ENCODE results near the gene CARNS1. TPM values are rescaled to one million over a fixed set of nuclear protein-coding genes. Genes with fewer than 3 reads are reported as not detected.

The CARNS1 gene
- total RNA-seq, 4 donors from 2014 or later = 0.09 to 0.76 (median 0.25) TPM

- H3K4me3 ChIP-seq = peak overlapping the region in 3 of 4 donors; percentile 39 to 58 (median 41)
- peak overlapping the region; percentile 40 to 84 (median 75) for H3K27ac ChIP-seq
- peaks cover 45 to 98% (median 57%) of the 10 kb centered on the region in 3 donors for H3K36me3 ChIP-seq
- intact Hi-C loops (cut with DNase I) = no loop called here
- no peaks in the 10 kb centered on the region for H3K9me3 ChIP-seq
- H3K27me3 ChIP-seq = no peaks in the 10 kb centered on the region
- 68 to 96% methylated on average over 5 to 15 of the region's 38 CpGs for WGBS, 2 donors
- TF ChIP-seq POLR2A (IDR thresholded peaks at IDR 0.05) (no peak), CTCF (IDR thresholded peaks at IDR 0.05) (no peak)
- H3K4me1 ChIP-seq = peaks cover 38 to 87% (median 45%) of the 10 kb centered on the region in 3 donors
- DNase-seq = no peak
Observed at GRCh38 chr11:67435727-67436458, 20.4 kb downstream of the CARNS1 start.

GRCh38 chr11:67436459-67437081 lies 21.1 kb downstream of the CARNS1 start:
- intact Hi-C loops (cut with DNase I) = no loop called here
- H3K4me3 ChIP-seq = peak overlapping the region in 3 of 4 donors; percentile 39 to 58 (median 41)

DNA sequence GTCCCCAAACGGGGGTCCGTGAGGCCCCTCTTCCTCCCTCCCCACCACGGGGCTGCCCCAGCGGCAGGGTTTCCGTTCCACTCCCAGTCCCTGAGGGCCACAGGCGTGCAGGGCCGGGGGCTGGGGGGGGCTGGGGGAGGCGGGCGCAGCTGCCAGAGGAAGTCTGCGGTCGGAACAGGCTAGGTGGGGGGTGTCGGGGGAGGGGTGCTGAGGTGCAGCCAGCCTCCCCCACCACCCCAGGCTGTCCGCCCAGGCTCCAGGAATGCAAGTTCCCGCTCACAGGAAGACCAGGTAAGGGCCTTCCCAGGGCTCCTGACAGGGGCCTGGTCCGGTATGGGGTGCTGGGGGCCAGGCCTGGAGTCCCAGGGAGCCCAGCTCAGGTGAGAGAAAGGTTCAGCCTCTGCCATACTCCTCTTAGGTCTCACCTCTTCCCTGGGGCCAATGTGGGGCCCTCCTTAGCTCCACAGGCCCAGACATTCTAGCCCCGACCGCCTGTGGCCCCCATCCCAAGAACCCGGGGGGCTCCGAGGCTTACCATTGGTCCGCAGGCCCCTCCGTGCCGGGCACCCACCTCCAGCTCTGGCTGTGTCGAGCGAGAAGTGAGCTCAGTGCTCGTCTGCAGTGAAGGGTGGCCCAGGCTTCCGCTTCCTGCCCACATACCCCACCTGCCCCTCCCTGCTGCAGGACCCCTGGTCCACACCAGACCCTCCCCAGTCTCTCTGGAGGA lies 21.8 kb downstream of the CARNS1 start, which contains the start of gene PTPRCAP:
Gene PTPRCAP (minus strand): TSS at position 601 of the 727 bp plus-strand sequence. CDS start 63 bp downstream, at position 538.
- DNase-seq = no peak
- H3K36me3 ChIP-seq = peaks cover 44 to 98% (median 57%) of the 10 kb centered on the region in 3 donors
- intact Hi-C loops (cut with DNase I) = no loop called here

More at GRCh38 chr11:67436459-67437081, 21.1 kb downstream of the CARNS1 start:
- Histone ChIP-seq H3K36me3 (peaks cover 48 to 98% (median 61%) of the 10 kb centered on the region in 3 donors), H3K27me3 (no peaks in the 10 kb centered on the region), H3K9me3 (no peaks in the 10 kb centered on the region), H3K4me1 (peaks cover 42 to 87% (median 49%) of the 10 kb centered on the region in 3 donors), H3K27ac (peak overlapping the region; percentile 40 to 84 (median 64))
- 41 to 42% methylated on average over 6 of the region's 6 CpGs for WGBS, 2 donors
- TF ChIP-seq CTCF (IDR thresholded peaks at IDR 0.05) (no peak), POLR2A (IDR thresholded peaks at IDR 0.05) (no peak)
- DNase-seq = no peak

GRCh38 chr11:67437809-67438157 lies 22.3 kb downstream of the CARNS1 start:
- intact Hi-C loops (cut with DNase I) = no loop called here
- 48 to 50% methylated on average over 1 to 2 of the region's 3 CpGs for WGBS, 2 donors
- H3K4me1 ChIP-seq = peaks cover 50 to 92% (median 61%) of the 10 kb centered on the region in 3 donors
- peaks cover 39 to 94% (median 52%) of the 10 kb centered on the region in 3 donors for H3K36me3 ChIP-seq
- DNase-seq = no peak
- H3K27me3 ChIP-seq = no peaks in the 10 kb centered on the region
- TF ChIP-seq CTCF (IDR thresholded peaks at IDR 0.05) (no peak), POLR2A (IDR thresholded peaks at IDR 0.05) (no peak)
- peak overlapping the region; percentile 8 to 58 (median 40) for H3K4me3 ChIP-seq
- peak overlapping the region; percentile 25 to 84 (median 60) for H3K27ac ChIP-seq
- H3K9me3 ChIP-seq = no peaks in the 10 kb centered on the region

More for the DNA sequence above, 21.8 kb downstream of the CARNS1 start, which contains the start of gene PTPRCAP:
- TF ChIP-seq CTCF (IDR thresholded peaks at IDR 0.05) (no peak), POLR2A (IDR thresholded peaks at IDR 0.05) (peak in 1 of 4 donors; percentile 21)
- no peaks in the 10 kb centered on the region for H3K9me3 ChIP-seq
- H3K4me1 ChIP-seq = peaks cover 45 to 88% (median 56%) of the 10 kb centered on the region in 3 donors
- WGBS, 2 donors = 70% methylated on average over 4 of the region's 26 CpGs; no CpG with 5 or more reads in 1 of the 2 donors
- H3K4me3 ChIP-seq = peak within 1 kb of the TSS; percentile 8 to 58 (median 40)
- peak within 1 kb of the TSS; percentile 25 to 84 (median 60) for H3K27ac ChIP-seq
- H3K27me3 ChIP-seq = no peaks in the 10 kb centered on the region

Data from esophagus squamous epithelium (tissue), 5 donors.